RPMI7951 (cell line): Measurements from ENCODE around the gene THSD1. TPM values are rescaled to one million over a fixed set of nuclear protein-coding genes. Genes with fewer than 3 reads are reported as not detected.
"Not testable (repeated sequence)": the region's sequence is repeated elsewhere in the genome, so short reads cannot be mapped to it uniquely, and the experiment has no call there.

ENCODE experiments used
- DNase-seq: peaks from one replicate; pipeline ENCODE4 v3.0.0-alpha.2; 2012; ENCODE audit warnings: low read depth
- total RNA-seq: library from RNA; depleted of rRNA; stranded (reverse); fragments of >200 nt; shearing (Covaris generic); gene quantifications from 2 replicates; pipeline ENCODE4 v1.2.3, GENCODE V29; 2014

THSD1 gene
- total RNA-seq, 1 experiment from 2014 or later: 2.8 TPM

- not testable (repeated sequence) for DNase-seq
Observed at GRCh38 chr13:52408071-52408658, 2.2 kb upstream of the THSD1 start.

- DNase-seq: not testable (repeated sequence)
Observed at GRCh38 chr13:52407436-52407835, 1.5 kb upstream of the THSD1 start.

- DNase-seq: no peak
Observed at GRCh38 chr13:52406629-52407028, 657 bp upstream of the THSD1 start.

- no peak for DNase-seq
Observed at GRCh38 chr13:52405369-52405766, 604 bp downstream of the THSD1 start.

- DNase-seq: no peak
Observed at GRCh38 chr13:52399708-52400107, 6.3 kb downstream of the THSD1 start.

- DNase-seq: no peak
Observed at GRCh38 chr13:52399046-52399445, 6.9 kb downstream of the THSD1 start.

GRCh38 chr13:52395704-52396103 lies 10.3 kb downstream of the THSD1 start:
- no peak for DNase-seq

GRCh38 chr13:52394586-52394985 lies 11.4 kb downstream of the THSD1 start:
- DNase-seq: no peak

GRCh38 chr13:52393572-52394357 lies 12.2 kb downstream of the THSD1 start:
- no peak for DNase-seq

- no peak for DNase-seq
Observed at GRCh38 chr13:52387721-52388120, 18.3 kb downstream of the THSD1 start.

GRCh38 chr13:52385870-52386269 lies 20.1 kb downstream of the THSD1 start:
- DNase-seq: no peak

GRCh38 chr13:52383366-52383765 lies 22.6 kb downstream of the THSD1 start:
- no peak for DNase-seq

GRCh38 chr13:52378312-52378711 lies 27.7 kb downstream of the THSD1 start:
- DNase-seq: no peak

GRCh38 chr13:52377898-52378297 lies 28.1 kb downstream of the THSD1 start:
- DNase-seq: no peak

- DNase-seq: no peak
Observed at GRCh38 chr13:52374873-52375411, 31.0 kb downstream of the THSD1 start.

GRCh38 chr13:52374389-52374788 lies 31.6 kb downstream of the THSD1 start:
- DNase-seq: no peak

- peak; percentile 24 for DNase-seq
Observed at GRCh38 chr13:52373277-52373676, 32.7 kb downstream of the THSD1 start.

- DNase-seq: peak; percentile 83
Observed at GRCh38 chr13:52371736-52372247, 34.2 kb downstream of the THSD1 start.

GRCh38 chr13:52366291-52366690 lies 39.7 kb downstream of the THSD1 start:
- DNase-seq: no peak

- not testable (repeated sequence) for DNase-seq
Observed at GRCh38 chr13:52362169-52362887, 43.6 kb downstream of the THSD1 start.

- DNase-seq: no peak
Observed at GRCh38 chr13:52361225-52361624, 44.7 kb downstream of the THSD1 start.

GRCh38 chr13:52359534-52359933 lies 46.4 kb downstream of the THSD1 start:
- DNase-seq: no peak
